GM12878 (cell line): ENCODE measurements around the gene SNAI3. TPM values are rescaled to one million over a fixed set of nuclear protein-coding genes. Genes with fewer than 3 reads are reported as not detected.

Source experiments
- ATAC-seq: fragments of 200-7000 bp; cut with Tn5 transposase; 3 replicates; pipeline ENCODE4 v1.9.1; 2020; ENCODE audit warnings: mild to moderate bottlenecking, moderate library complexity
- BruUV-seq: library from RNA; stranded (reverse); fragments of 400-500 nt; replicated peaks from 2 replicates; lab custom pipeline; 2021; lab: Mats Ljungman, UMichigan
- CTCF ChIA-PET: fragments of 300-600 bp; sonication (Branson Sonifier 250); formaldehyde crosslinking; extraction: SDS; loops from one replicate; lab custom pipeline; 2021; ENCODE audit warnings: inconsistent platforms; lab: Yijun Ruan, JAX
- POLR2A ChIA-PET: fragments of 350-600 bp; formaldehyde crosslinking; extraction: SDS; loops from one replicate; lab custom pipeline; 2021; ENCODE audit warnings: inconsistent platforms; lab: Charles Lee
- RAD21 ChIA-PET: fragments of 300-600 bp; sonication (Branson Sonifier 250); formaldehyde crosslinking; loops from one replicate; lab custom pipeline; 2023; ENCODE audit warnings: antibody characterized with exemption; ENCODE audit not compliant: unreplicated experiment; lab: Charles Lee
- SMC1A ChIA-PET: fragments of 300-600 bp; sonication (Branson Sonifier 250); formaldehyde crosslinking; loops from one replicate; lab custom pipeline; 2023; ENCODE audit not compliant: unreplicated experiment, uncharacterized antibody; lab: Charles Lee
- DNase-seq: peaks from one replicate; pipeline ENCODE4 v3.0.0-alpha.2; 2011; ENCODE audit warnings: low read depth, low spot score
- FAIRE-seq: peaks from 3 replicates; lab custom pipeline; 2011; peaks lifted over from hg19 to GRCh38; lab: Jason Lieb, UNC
- H2AFZ ChIP-seq: 2 replicates; pipeline ENCODE4 v1.6.0; 2011; ENCODE audit warnings: low read depth, low read length, control low read depth; ENCODE audit not compliant: control insufficient read depth
- H3K27ac ChIP-seq: 2 replicates; pipeline ENCODE4 v1.5.1; 2011; ENCODE audit warnings: control low read depth; ENCODE audit not compliant: control insufficient read depth, insufficient read depth
- H3K27me3 ChIP-seq, 2 experiments: replicated peaks in 1 of 2; 2 replicates each; pipeline versions ENCODE4 v1.6.0 to v1.6.1; 2011; ENCODE audit warnings: low read length in 1 of 2; ENCODE audit not compliant: control insufficient read depth in 2 of 2, insufficient read depth in 2 of 2
- H3K36me3 ChIP-seq, 2 experiments: 2 replicates each; pipeline ENCODE4 v1.5.1; 2011; ENCODE audit warnings: low read length in 1 of 2; ENCODE audit not compliant: control insufficient read depth in 2 of 2, insufficient read depth in 2 of 2
- H3K4me1 ChIP-seq: 2 replicates; pipeline ENCODE4 v1.6.1; 2011; ENCODE audit warnings: mild to moderate bottlenecking, low read length, moderate library complexity, mixed read lengths; ENCODE audit not compliant: control insufficient read depth, insufficient read depth
- H3K4me2 ChIP-seq: 2 replicates; pipeline ENCODE4 v1.6.0; 2011; ENCODE audit warnings: control low read depth; ENCODE audit not compliant: control insufficient read depth, insufficient read depth
- H3K4me3 ChIP-seq: fragments of 200-600 bp; sonication (generic); 2 replicates; pipeline ENCODE4 v1.5.1; 2016
- H3K79me2 ChIP-seq: 2 replicates; pipeline ENCODE4 v1.6.0; 2011; ENCODE audit warnings: low read length; ENCODE audit not compliant: control insufficient read depth, insufficient read depth
- H3K9ac ChIP-seq: 2 replicates; pipeline ENCODE4 v1.8.0; 2011; ENCODE audit warnings: low read length, control low read depth, mixed read lengths; ENCODE audit not compliant: control insufficient read depth, insufficient read depth
- H3K9me3 ChIP-seq: replicated peaks from 3 replicates; pipeline ENCODE4 v1.5.1; 2011; ENCODE audit warnings: mild to moderate bottlenecking, low read length; ENCODE audit not compliant: control insufficient read depth, insufficient read depth
- H4K20me1 ChIP-seq: 2 replicates; pipeline ENCODE4 v1.6.0; 2011; ENCODE audit not compliant: control insufficient read depth, insufficient read depth
- BHLHE40 ChIP-seq, 2 experiments: fragments of 450-650 bp in 1 of 2; IDR thresholded peaks; 2 replicates each; pipeline ENCODE4 v1.6.1; 2011 to 2017; ENCODE audit warnings: low read depth in 2 of 2, borderline replicate concordance in 1 of 2, improper control_type of control experiment in 1 of 2, low read length in 1 of 2, mild to moderate bottlenecking in 1 of 2
- HDGF ChIP-seq: fragments of 450-650 bp; IDR thresholded peaks from 2 replicates; pipeline ENCODE4 v1.6.1; 2016; ENCODE audit warnings: antibody characterized with exemption
- NFYA ChIP-seq: IDR thresholded peaks from 2 replicates; pipeline ENCODE4 v1.6.1; 2011; ENCODE audit warnings: low read depth, mild to moderate bottlenecking, low read length, improper control_type of control experiment, borderline replicate concordance
- POLR2AphosphoS2 ChIP-seq: IDR thresholded peaks from 2 replicates; pipeline ENCODE4 v1.6.1; 2011; ENCODE audit warnings: low read depth, mild to moderate bottlenecking, low read length, improper control_type of control experiment, moderate library complexity
- POLR2AphosphoS5 ChIP-seq: IDR thresholded peaks from 2 replicates; pipeline ENCODE4 v1.6.1; 2011; ENCODE audit warnings: mild to moderate bottlenecking, low read length, inconsistent platforms
- REST ChIP-seq: IDR thresholded peaks from 2 replicates; pipeline ENCODE4 v1.6.1; 2012; ENCODE audit warnings: mild to moderate bottlenecking, low read depth, low read length
- ZNF687 ChIP-seq: fragments of 450-650 bp; IDR thresholded peaks from 2 replicates; pipeline ENCODE4 v1.6.1; 2017; ENCODE audit warnings: mild to moderate bottlenecking, moderate library complexity
- WGBS: methylation state at CpG from one replicate; pipeline ENCODE4 v1.1.6; 2016; ENCODE audit warnings: low lambda C conversion rate; ENCODE audit not compliant: insufficient replicate concordance, insufficient coverage; ENCODE audit errors: missing lambda C conversion rate; 5-methylcytosine and 5-hydroxymethylcytosine counted together
- in situ Hi-C: fragments of 300-500 bp; cut with MboI; formaldehyde crosslinking; loops from 9 replicates; pipeline ENCODE4 v1.14.3; 2018; ENCODE audit warnings: mixed read lengths
- intact Hi-C: fragments of 100-400 bp; cut with micrococcal nuclease; formaldehyde crosslinking; loops from one replicate; pipeline ENCODE4 v1.14.2; 2022; ENCODE audit not compliant: unreplicated experiment
- polyA plus RNA-seq, 11 experiments: library from polyadenylated mRNA; depleted of rRNA in 4 of 11; unstranded in 6 of 11; stranded (reverse) in 5 of 11; fragments of >200 nt; fragmentation: Nextera tagmentation in 4 of 11; fragmentation: Illumina TruSeq in 1 of 11; extraction: Ambion mirVana in 4 of 11; extraction: Trizol in 1 of 11; gene quantifications; 1 replicate in 1 of 11; 2 replicates in 10 of 11; pipeline versions ENCODE4 v1.2.1 to v1.2.3, GENCODE V29; 2011 to 2016; ENCODE audit warnings: inconsistent platforms in 2 of 11, missing spikeins in 2 of 11, low read depth in 1 of 11
- total RNA-seq, 4 experiments: library from RNA; depleted of rRNA in 3 of 4; stranded (reverse); fragments of >200 nt in 3 of 4; fragmentation: Illumina TruSeq in 1 of 4; extraction: Trizol in 1 of 4; gene quantifications; 2 replicates each; pipeline versions ENCODE4 v1.2.1 to v1.2.3, GENCODE V29; 2013 to 2021

The SNAI3 gene
- total and polyA plus RNA-seq, 10 of the 15 experiments (the other 5 are each of a cell fraction or from before 2014, with no cell fraction given): 0.21 to 7.4 (median 3.0) TPM

- no peak; the same call in 1 of the 2 replicates for TF ChIP-seq HDGF
Measured at GRCh38 chr16:88649924-88650748, 36.2 kb downstream of the SNAI3 start (continued).

DNA sequence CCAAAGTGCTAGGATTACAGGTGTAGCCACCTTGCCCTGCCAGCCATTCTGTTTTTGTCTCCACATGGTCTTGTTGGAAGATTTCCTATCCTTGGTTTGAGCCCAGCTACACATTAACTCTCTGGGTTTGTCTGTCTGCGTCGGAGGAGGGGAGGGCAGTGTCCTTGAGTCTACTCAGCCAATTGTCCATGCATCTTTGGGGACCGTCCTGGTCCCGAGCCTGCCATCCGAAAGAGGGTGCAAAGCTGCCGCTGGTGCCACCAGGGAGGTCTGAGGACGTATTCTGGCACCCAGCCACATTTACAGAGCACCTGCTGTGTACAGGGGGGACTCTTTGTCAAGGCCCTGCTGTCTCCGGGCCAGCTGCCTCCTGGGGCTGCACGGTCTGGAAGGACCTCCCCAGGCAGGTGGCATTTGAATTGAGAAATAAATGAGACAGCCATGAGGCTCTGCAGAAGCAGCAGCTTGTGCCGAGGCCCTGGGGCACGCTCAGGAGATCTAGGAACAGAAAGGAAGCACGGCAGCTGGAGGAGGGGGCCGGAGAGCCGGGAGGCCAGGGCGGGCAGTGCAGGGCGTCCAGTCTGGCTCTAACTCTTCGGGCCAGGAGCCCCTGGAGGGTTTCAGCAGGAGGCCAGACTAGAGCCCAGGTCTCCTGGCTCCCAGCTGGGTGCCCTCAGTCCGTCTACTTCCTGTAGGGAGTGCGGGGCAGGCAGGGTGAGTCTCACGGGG lies 36.9 kb downstream of the SNAI3 start:
- peaks cover 22% of the 10 kb centered on the region for H3K4me1 ChIP-seq
- peak overlapping the region; percentile 75 for H3K4me2 ChIP-seq
- FAIRE-seq: no peak
- peaks cover 36% of the 10 kb centered on the region for H3K79me2 ChIP-seq
- TF ChIP-seq POLR2AphosphoS5 (peak; percentile 22; the same call in 1 of the 2 replicates), ZNF687 (no peak), REST (no peak), NFYA (no peak), BHLHE40 (IDR thresholded peaks at IDR 0.05; ENCODE audit: borderline replicate concordance in 1 of 2, low read depth in 2 of 2, low read length in 1 of 2) (no peak), POLR2AphosphoS2 (0 out of 2 replicates have a peak, but pooled peaks have one; percentile 10)
- no peak for ATAC-seq
- ChIA-PET POLR2A (interaction anchor here (0.7 to 1.9 kb wide), 8 partner anchors 10 to 161 kb away, joined by 3 to 15 read pairs (median 5); partner anchors contain the start of genes MVD and ZC3H18), SMC1A (interaction anchor here (1.1 to 1.3 kb wide), 2 partner anchors 16 to 56 kb away, joined by 3 to 4 read pairs; no protein-coding TSS in a partner anchor), RAD21 (interaction anchor here (0.5 to 1.7 kb wide), 4 partner anchors 12 to 256 kb away, joined by 3 to 6 read pairs (median 4); partner anchors contain the start of gene IL17C), CTCF (interaction anchor here (0.5 to 1.9 kb wide), 5 partner anchors 16 to 53 kb away, joined by 3 to 4 read pairs (median 3); no protein-coding TSS in a partner anchor)
- H3K9me3 ChIP-seq: no peaks in the 10 kb centered on the region
- peaks cover 0 to 6% of the 10 kb centered on the region in 2 experiments for H3K36me3 ChIP-seq
- in situ Hi-C loops: no loop called here
- intact Hi-C loops: no loop called here
- DNase-seq: no peak
- H4K20me1 ChIP-seq: peaks cover 7% of the 10 kb centered on the region; the same call in 1 of the 2 replicates
- H2AFZ ChIP-seq: no peak overlapping the region
- no TSS peak for BruUV-seq
- no peaks in the 10 kb centered on the region for H3K27me3 ChIP-seq
- WGBS: 24% methylated on average over 20 of the region's 20 CpGs
- H3K27ac ChIP-seq: peak overlapping the region; percentile 96
- peak overlapping the region; percentile 98 for H3K4me3 ChIP-seq
- H3K9ac ChIP-seq: peak overlapping the region; percentile 87
